Measurements from ENCODE around the gene SIPA1L3. TPM values are rescaled to one million over a fixed set of nuclear protein-coding genes. Genes with fewer than 3 reads are reported as not detected.

The SIPA1L3 gene
- total and polyA plus RNA-seq, 2 of the 13 experiments (the other 11 are each of a cell fraction or from before 2014, with no cell fraction given) = 5.5 to 7.7 TPM

DNA sequence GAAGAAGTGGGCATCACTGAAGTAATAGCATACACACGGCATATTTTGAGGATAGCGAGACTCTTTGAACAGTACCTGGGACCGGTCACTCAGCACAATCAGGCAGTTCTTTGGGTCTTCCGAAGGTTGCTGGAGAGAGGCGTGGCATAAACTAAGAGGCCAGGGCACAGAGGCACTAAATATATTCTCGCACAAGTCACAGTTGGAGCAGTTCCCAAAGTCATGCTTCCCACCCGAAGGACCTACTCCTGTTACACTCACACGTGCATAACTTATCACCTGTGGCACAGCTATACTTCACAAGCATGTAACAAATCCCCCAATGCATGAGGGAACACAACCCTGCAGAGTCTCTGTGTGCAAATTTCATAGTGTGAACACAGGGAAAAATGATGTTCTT lies 10.8 kb upstream of the SIPA1L3 start:
- Histone ChIP-seq H4K20me1 (ENCODE audit: insufficient read depth, low read length) (no peaks in the 10 kb centered on the region), H3K27me3 (ENCODE audit: control insufficient read depth in 1 of 2, insufficient read depth in 2 of 2, low read length in 2 of 2) (peaks cover 0 to 10% of the 10 kb centered on the region in 2 experiments; a peak in 3 of 5 replicates), H3K4me3 (replicated peaks in 1 of 3; ENCODE audit: insufficient read depth in 1 of 3, low read depth in 2 of 3, low read length in 3 of 3) (no peak overlapping the region), H2AFZ (ENCODE audit: low read length) (no peak overlapping the region), H3K9me3 (ENCODE audit: low read length) (no peaks in the 10 kb centered on the region), H3K9ac (ENCODE audit: insufficient read depth, low read depth, low read length) (no peak overlapping the region), H3K27ac (ENCODE audit: extremely low read length, insufficient read depth, low read length) (no peak overlapping the region), H3K79me2 (ENCODE audit: insufficient read depth, low read length) (no peaks in the 10 kb centered on the region), H3K36me3 (replicated peaks in 1 of 2; ENCODE audit: control insufficient read depth in 1 of 2, insufficient read depth in 2 of 2, low read length in 2 of 2) (no peaks in the 10 kb centered on the region), H3K4me2 (ENCODE audit: low read depth, low read length) (no peak overlapping the region), H3K4me1 (ENCODE audit: insufficient read depth, low read length) (peaks cover 13% of the 10 kb centered on the region)
- DNase-seq (ENCODE audit: low spot score) (no peak), FAIRE-seq (no peak), ATAC-seq (no peak)
- POLR2A ChIA-PET = no interaction called here
- intact Hi-C loops (cut with micrococcal nuclease; ENCODE audit: unreplicated experiment) (no loop called here), in situ Hi-C loops (cut with HindIII; ENCODE audit: extremely low pct_ligation_motif_present, low pct_unique_long_range_greater_than_20kb) (no loop called here)
- no TSS peak for BruUV-seq (replicated peaks)
- CTCF ChIA-PET (ENCODE audit: low intra/inter-chr PET ratio, low total read pairs) = no interaction called here
- 61% methylated on average over 6 of the region's 8 CpGs for WGBS (ENCODE audit: low lambda C conversion rate)
- TF ChIP-seq, protein P1, sequence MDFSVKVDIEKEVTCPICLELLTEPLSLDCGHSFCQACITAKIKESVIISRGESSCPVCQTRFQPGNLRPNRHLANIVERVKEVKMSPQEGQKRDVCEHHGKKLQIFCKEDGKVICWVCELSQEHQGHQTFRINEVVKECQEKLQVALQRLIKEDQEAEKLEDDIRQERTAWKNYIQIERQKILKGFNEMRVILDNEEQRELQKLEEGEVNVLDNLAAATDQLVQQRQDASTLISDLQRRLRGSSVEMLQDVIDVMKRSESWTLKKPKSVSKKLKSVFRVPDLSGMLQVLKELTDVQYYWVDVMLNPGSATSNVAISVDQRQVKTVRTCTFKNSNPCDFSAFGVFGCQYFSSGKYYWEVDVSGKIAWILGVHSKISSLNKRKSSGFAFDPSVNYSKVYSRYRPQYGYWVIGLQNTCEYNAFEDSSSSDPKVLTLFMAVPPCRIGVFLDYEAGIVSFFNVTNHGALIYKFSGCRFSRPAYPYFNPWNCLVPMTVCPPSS (IDR thresholded peaks at IDR 0.05) = no peak
- TF ChIP-seq HOXA7 (CRISPR knock-in tag; IDR thresholded peaks at IDR 0.05) (no peak), ETV5 (CRISPR knock-in tag; IDR thresholded peaks at IDR 0.05; ENCODE audit: borderline replicate concordance) (no peak), ZSCAN30 (CRISPR knock-in tag; IDR thresholded peaks at IDR 0.05) (no peak), ZNF337 (CRISPR knock-in tag; IDR thresholded peaks at IDR 0.05; ENCODE audit: borderline replicate concordance, low read depth) (no peak), ZNF557 (CRISPR knock-in tag; IDR thresholded peaks at IDR 0.05) (no peak), ZNF674 (CRISPR knock-in tag; IDR thresholded peaks at IDR 0.05; ENCODE audit: low read depth) (no peak), MIER2 (CRISPR knock-in tag; IDR thresholded peaks at IDR 0.05) (no peak), MTA1 (CRISPR knock-in tag; IDR thresholded peaks at IDR 0.05; ENCODE audit: borderline replicate concordance) (no peak), RCOR2 (CRISPR knock-in tag; IDR thresholded peaks at IDR 0.05) (no peak), ZNF274 (CRISPR knock-in tag; IDR thresholded peaks at IDR 0.05) (no peak), ZNF33A (CRISPR knock-in tag; IDR thresholded peaks at IDR 0.05; ENCODE audit: borderline replicate concordance) (no peak)
- TF ChIP-seq, protein P2, sequence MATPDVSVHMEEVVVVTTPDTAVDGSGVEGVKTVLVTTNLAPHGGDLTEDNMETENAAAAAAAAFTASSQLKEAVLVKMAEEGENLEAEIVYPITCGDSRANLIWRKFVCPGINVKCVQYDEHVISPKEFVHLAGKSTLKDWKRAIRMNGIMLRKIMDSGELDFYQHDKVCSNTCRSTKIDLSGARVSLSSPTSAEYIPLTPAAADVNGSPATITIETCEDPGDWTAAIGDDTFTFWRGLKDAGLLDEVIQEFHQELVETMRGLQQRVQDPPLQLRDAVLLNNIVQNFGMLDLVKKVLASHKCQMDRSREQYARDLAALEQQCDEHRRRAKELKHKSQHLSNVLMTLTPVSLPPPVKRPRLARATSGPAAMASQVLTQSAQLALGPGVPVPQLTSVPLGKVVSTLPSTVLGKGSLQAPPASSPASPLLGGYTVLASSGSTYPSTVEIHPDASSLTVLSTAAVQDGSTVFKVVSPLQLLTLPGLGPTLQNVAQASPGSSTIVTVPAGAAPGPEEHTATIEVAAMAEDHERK (CRISPR knock-in tag; IDR thresholded peaks at IDR 0.05; ENCODE audit: low read depth) = no peak
- TF ChIP-seq, protein P3, sequence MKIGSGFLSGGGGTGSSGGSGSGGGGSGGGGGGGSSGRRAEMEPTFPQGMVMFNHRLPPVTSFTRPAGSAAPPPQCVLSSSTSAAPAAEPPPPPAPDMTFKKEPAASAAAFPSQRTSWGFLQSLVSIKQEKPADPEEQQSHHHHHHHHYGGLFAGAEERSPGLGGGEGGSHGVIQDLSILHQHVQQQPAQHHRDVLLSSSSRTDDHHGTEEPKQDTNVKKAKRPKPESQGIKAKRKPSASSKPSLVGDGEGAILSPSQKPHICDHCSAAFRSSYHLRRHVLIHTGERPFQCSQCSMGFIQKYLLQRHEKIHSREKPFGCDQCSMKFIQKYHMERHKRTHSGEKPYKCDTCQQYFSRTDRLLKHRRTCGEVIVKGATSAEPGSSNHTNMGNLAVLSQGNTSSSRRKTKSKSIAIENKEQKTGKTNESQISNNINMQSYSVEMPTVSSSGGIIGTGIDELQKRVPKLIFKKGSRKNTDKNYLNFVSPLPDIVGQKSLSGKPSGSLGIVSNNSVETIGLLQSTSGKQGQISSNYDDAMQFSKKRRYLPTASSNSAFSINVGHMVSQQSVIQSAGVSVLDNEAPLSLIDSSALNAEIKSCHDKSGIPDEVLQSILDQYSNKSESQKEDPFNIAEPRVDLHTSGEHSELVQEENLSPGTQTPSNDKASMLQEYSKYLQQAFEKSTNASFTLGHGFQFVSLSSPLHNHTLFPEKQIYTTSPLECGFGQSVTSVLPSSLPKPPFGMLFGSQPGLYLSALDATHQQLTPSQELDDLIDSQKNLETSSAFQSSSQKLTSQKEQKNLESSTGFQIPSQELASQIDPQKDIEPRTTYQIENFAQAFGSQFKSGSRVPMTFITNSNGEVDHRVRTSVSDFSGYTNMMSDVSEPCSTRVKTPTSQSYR (CRISPR knock-in tag; IDR thresholded peaks at IDR 0.05; ENCODE audit: borderline replicate concordance) = no peak
- TF ChIP-seq, protein P4, sequence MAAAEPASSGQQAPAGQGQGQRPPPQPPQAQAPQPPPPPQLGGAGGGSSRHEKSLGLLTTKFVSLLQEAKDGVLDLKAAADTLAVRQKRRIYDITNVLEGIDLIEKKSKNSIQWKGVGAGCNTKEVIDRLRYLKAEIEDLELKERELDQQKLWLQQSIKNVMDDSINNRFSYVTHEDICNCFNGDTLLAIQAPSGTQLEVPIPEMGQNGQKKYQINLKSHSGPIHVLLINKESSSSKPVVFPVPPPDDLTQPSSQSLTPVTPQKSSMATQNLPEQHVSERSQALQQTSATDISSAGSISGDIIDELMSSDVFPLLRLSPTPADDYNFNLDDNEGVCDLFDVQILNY (CRISPR knock-in tag; conservative IDR thresholded peaks at IDR 0.05) = no peak
- TF ChIP-seq, protein P5, sequence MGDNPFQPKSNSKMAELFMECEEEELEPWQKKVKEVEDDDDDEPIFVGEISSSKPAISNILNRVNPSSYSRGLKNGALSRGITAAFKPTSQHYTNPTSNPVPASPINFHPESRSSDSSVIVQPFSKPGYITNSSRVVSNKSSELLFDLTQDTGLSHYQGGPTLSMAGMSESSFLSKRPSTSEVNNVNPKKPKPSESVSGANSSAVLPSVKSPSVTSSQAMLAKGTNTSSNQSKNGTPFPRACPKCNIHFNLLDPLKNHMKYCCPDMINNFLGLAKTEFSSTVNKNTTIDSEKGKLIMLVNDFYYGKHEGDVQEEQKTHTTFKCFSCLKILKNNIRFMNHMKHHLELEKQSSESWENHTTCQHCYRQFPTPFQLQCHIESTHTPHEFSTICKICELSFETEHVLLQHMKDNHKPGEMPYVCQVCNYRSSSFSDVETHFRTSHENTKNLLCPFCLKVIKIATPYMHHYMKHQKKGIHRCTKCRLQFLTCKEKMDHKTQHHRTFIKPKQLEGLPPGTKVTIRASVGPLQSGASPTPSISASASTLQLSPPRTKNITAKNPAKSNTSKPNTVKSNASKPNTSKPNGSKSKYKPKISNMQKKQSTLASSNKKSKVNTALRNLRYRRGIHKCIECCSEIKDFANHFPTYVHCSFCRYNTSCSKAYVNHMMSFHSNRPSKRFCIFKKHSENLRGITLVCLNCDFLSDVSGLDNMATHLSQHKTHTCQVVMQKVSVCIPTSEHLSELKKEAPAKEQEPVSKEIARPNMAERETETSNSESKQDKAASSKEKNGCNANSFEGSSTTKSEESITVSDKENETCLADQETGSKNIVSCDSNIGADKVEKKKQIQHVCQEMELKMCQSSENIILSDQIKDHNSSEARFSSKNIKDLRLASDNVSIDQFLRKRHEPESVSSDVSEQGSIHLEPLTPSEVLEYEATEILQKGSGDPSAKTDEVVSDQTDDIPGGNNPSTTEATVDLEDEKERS (CRISPR knock-in tag; IDR thresholded peaks at IDR 0.05) = no peak
